ENCODE data around the gene TMEM220.

TMEM220 gene

DNA sequence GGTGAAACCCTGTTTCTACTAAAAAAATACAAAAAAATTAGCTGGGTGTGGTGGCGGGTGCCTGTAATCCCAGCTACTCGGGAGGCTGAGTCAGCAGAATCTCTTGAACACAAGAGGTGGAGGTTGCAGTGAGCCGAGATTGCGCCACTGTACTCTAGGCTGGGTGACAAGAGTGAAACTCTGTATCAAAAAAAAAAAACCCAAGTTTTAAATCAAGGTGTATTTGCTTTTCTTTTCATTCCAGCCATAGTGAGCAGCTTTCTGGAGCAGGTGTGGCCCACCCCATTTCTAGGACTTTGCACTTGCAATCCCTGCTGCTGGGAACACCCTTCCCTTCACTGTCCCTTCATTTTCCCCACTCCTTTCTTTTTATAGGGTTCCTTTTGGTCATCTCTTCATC is 45.2 kb upstream of the TMEM220 start:
- Histone ChIP-seq H3K36me3 (replicated peaks; ENCODE audit: insufficient read depth, low read length) (no peaks in the 10 kb centered on the region), H4K20me1 (ENCODE audit: insufficient read depth, low read length) (no peaks in the 10 kb centered on the region), H3K4me2 (ENCODE audit: low read depth, low read length) (no peak overlapping the region), H3K27me3 (replicated peaks; ENCODE audit: insufficient read depth, low read length) (no peaks in the 10 kb centered on the region), H3F3A (ENCODE audit: insufficient read depth, low read length) (no peaks in the 10 kb centered on the region), H3K9me3 (replicated peaks; ENCODE audit: insufficient read depth, low read length) (no peaks in the 10 kb centered on the region), H3K9me2 (replicated peaks; ENCODE audit: insufficient read depth, low read length) (no peaks in the 10 kb centered on the region), H3K4me3 (ENCODE audit: low read length) (no peak overlapping the region), H2AFZ (ENCODE audit: low read length) (no peak overlapping the region), H3K9ac (ENCODE audit: low read length) (no peak overlapping the region), H3K27ac (ENCODE audit: low read length) (no peak overlapping the region), H3K4me1 (ENCODE audit: low read length) (no peaks in the 10 kb centered on the region), H3K79me2 (ENCODE audit: low read length) (no peaks in the 10 kb centered on the region)
- TF ChIP-seq EZH2phosphoT487 (IDR thresholded peaks at IDR 0.05; ENCODE audit: low read length) (no peak), EZH2 (optimal IDR thresholded peaks at IDR 0.05; ENCODE audit: low read depth, low read length) (no peak)
- TF ChIP-seq, protein P1, sequence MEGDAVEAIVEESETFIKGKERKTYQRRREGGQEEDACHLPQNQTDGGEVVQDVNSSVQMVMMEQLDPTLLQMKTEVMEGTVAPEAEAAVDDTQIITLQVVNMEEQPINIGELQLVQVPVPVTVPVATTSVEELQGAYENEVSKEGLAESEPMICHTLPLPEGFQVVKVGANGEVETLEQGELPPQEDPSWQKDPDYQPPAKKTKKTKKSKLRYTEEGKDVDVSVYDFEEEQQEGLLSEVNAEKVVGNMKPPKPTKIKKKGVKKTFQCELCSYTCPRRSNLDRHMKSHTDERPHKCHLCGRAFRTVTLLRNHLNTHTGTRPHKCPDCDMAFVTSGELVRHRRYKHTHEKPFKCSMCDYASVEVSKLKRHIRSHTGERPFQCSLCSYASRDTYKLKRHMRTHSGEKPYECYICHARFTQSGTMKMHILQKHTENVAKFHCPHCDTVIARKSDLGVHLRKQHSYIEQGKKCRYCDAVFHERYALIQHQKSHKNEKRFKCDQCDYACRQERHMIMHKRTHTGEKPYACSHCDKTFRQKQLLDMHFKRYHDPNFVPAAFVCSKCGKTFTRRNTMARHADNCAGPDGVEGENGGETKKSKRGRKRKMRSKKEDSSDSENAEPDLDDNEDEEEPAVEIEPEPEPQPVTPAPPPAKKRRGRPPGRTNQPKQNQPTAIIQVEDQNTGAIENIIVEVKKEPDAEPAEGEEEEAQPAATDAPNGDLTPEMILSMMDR (IDR thresholded peaks at IDR 0.05; ENCODE audit: low read length): no peak
- no peak for DNase-seq

DNA sequence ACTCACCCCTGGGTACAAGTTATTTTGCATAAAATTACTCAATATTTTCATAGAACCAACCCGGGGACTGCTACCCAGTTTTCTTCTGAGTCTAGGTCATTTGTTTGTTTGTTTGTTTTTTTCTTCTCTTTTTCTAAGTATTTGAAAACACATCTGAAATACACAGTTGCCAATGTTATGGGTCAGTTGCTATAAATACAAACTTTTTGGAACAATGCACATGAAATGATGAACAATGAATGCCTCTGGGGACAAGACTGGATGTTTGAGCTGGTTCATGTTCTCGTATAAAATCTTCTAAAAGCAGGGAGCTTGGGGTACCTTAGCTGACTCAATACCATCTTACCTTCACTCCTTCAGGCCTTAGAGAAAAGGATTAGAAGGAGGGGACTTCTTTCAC is 43.6 kb upstream of the TMEM220 start:
- H4K20me1 ChIP-seq (ENCODE audit: insufficient read depth, low read length): no peaks in the 10 kb centered on the region
- DNase-seq: no peak
- no peaks in the 10 kb centered on the region for H3K79me2 ChIP-seq (ENCODE audit: low read length)
- H3K27me3 ChIP-seq (replicated peaks; ENCODE audit: insufficient read depth, low read length): no peaks in the 10 kb centered on the region
- H3K9me2 ChIP-seq (replicated peaks; ENCODE audit: insufficient read depth, low read length): no peaks in the 10 kb centered on the region
- H3F3A ChIP-seq (ENCODE audit: insufficient read depth, low read length): no peaks in the 10 kb centered on the region
- H2AFZ ChIP-seq (ENCODE audit: low read length): no peak overlapping the region
- H3K4me3 ChIP-seq (ENCODE audit: low read length): no peak overlapping the region
- no peak overlapping the region for H3K27ac ChIP-seq (ENCODE audit: low read length)
- no peak overlapping the region for H3K4me2 ChIP-seq (ENCODE audit: low read depth, low read length)
- no peaks in the 10 kb centered on the region for H3K4me1 ChIP-seq (ENCODE audit: low read length)
- TF ChIP-seq EZH2 (optimal IDR thresholded peaks at IDR 0.05; ENCODE audit: low read depth, low read length): no peak
- H3K9ac ChIP-seq (ENCODE audit: low read length): no peak overlapping the region
- no peaks in the 10 kb centered on the region for H3K36me3 ChIP-seq (replicated peaks; ENCODE audit: insufficient read depth, low read length)
- no peaks in the 10 kb centered on the region for H3K9me3 ChIP-seq (replicated peaks; ENCODE audit: insufficient read depth, low read length)

DNA sequence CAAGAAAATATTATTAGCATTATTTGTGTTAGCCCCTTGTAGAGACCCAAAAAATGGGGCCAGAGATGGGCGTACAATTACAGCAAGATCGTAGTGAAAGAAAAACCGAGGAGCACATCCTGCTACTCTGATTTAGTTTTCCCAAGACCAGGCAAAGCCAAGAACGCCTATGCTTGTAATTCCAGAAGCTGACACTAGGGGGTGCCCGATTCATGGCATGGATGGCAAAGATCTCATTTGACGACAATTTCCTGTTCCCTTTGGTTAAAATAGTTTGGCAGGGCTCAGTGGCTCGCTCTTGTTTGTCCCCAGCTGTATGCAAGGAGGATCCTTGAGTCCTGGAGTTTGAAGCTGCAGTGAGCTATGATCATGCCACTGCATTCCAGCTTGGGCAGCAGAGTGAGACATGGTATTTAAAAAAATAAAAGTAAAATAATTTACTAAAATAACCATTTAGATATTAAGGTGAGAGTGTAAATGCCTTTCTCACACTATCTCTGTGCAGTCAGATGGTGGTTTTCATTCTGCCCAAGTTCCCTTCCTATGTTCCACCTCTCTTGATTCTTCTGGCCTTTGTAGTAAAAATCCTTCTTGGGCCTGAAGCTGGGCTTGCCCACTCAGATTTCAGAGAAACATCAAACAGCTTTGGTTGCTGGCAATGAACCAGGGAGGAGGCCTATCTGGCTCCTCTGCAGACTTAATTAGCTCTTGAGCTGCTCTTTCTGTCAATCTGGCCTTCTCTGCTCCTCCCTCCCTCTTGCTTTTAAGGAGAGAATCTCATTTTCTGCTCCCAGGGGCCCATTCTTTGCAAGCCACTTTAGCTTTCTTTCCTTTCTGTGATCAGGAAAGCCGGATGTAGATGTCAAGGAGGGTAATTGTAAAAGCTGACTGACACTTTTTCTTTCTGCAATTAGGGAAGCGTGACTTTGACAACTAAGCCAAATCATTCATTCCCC is 42.9 kb upstream of the TMEM220 start:
- TF ChIP-seq EZH2phosphoT487 (IDR thresholded peaks at IDR 0.05; ENCODE audit: low read length) (no peak), EZH2 (optimal IDR thresholded peaks at IDR 0.05; ENCODE audit: low read depth, low read length) (no peak)
- TF ChIP-seq, protein P1 (IDR thresholded peaks at IDR 0.05; ENCODE audit: low read length): peak; percentile 76
- Histone ChIP-seq H3K79me2 (ENCODE audit: low read length) (no peaks in the 10 kb centered on the region), H3K36me3 (replicated peaks; ENCODE audit: insufficient read depth, low read length) (no peaks in the 10 kb centered on the region), H3K4me2 (ENCODE audit: low read depth, low read length) (no peak overlapping the region), H3K9ac (ENCODE audit: low read length) (no peak overlapping the region), H3K9me2 (replicated peaks; ENCODE audit: insufficient read depth, low read length) (no peaks in the 10 kb centered on the region), H3K27me3 (replicated peaks; ENCODE audit: insufficient read depth, low read length) (no peaks in the 10 kb centered on the region), H2AFZ (ENCODE audit: low read length) (no peak overlapping the region), H3K4me1 (ENCODE audit: low read length) (no peaks in the 10 kb centered on the region), H3K4me3 (ENCODE audit: low read length) (no peak overlapping the region), H3K9me3 (replicated peaks; ENCODE audit: insufficient read depth, low read length) (no peaks in the 10 kb centered on the region), H4K20me1 (ENCODE audit: insufficient read depth, low read length) (no peaks in the 10 kb centered on the region), H3F3A (ENCODE audit: insufficient read depth, low read length) (no peaks in the 10 kb centered on the region), H3K27ac (ENCODE audit: low read length) (no peak overlapping the region)
- DNase-seq: peak; percentile 45

DNA sequence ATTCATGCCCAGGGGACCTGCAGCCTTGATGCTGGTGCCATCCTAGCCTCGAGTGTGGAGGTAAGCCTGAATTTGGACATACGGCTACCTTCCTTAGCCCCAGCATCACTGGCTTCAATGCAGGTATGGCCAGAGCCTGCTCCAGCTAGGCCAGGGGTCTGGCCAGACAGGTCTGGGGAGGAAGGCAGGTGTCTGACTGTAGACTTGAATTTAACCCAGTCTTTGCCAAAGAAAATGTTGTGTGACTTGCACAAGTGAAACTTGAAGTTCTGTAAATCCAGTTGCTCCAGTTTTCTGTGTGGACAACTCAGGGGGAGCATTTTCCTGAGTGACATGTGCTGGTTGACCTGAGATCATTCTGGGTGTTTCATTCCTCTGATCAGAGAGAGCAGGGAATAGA is 41.3 kb upstream of the TMEM220 start:
- no peak for DNase-seq
- H3F3A ChIP-seq (ENCODE audit: insufficient read depth, low read length): no peaks in the 10 kb centered on the region
- H4K20me1 ChIP-seq (ENCODE audit: insufficient read depth, low read length): no peaks in the 10 kb centered on the region
- no peak overlapping the region for H3K4me2 ChIP-seq (ENCODE audit: low read depth, low read length)
- H2AFZ ChIP-seq (ENCODE audit: low read length): no peak overlapping the region
- H3K27ac ChIP-seq (ENCODE audit: low read length): no peak overlapping the region
- H3K27me3 ChIP-seq (replicated peaks; ENCODE audit: insufficient read depth, low read length): no peaks in the 10 kb centered on the region
- H3K4me1 ChIP-seq (ENCODE audit: low read length): no peaks in the 10 kb centered on the region
- H3K9me2 ChIP-seq (replicated peaks; ENCODE audit: insufficient read depth, low read length): no peaks in the 10 kb centered on the region
- no peaks in the 10 kb centered on the region for H3K79me2 ChIP-seq (ENCODE audit: low read length)
- no peaks in the 10 kb centered on the region for H3K9me3 ChIP-seq (replicated peaks; ENCODE audit: insufficient read depth, low read length)
- TF ChIP-seq, protein P1 (IDR thresholded peaks at IDR 0.05; ENCODE audit: low read length): no peak
- TF ChIP-seq EZH2 (optimal IDR thresholded peaks at IDR 0.05; ENCODE audit: low read depth, low read length) (no peak), EZH2phosphoT487 (IDR thresholded peaks at IDR 0.05; ENCODE audit: low read length) (no peak)
- H3K4me3 ChIP-seq (ENCODE audit: low read length): no peak overlapping the region
- no peaks in the 10 kb centered on the region for H3K36me3 ChIP-seq (replicated peaks; ENCODE audit: insufficient read depth, low read length)
- H3K9ac ChIP-seq (ENCODE audit: low read length): no peak overlapping the region

Data from MM.1S (cell line).